Keratinocyte (primary cell): Measurements from ENCODE around the gene NRXN2. TPM values are rescaled to one million over a fixed set of nuclear protein-coding genes. Genes with fewer than 3 reads are reported as not detected.

ENCODE experiments used
- DNase-seq: peaks from one replicate; pipeline ENCODE4 v3.0.0-alpha.2; 2011; ENCODE audit warnings: low read depth, missing footprints, low spot score
- FAIRE-seq: peaks from 2 replicates; lab custom pipeline; 2011; peaks lifted over from hg19 to GRCh38; lab: Jason Lieb, UNC
- H2AFZ ChIP-seq: 2 replicates; pipeline ENCODE4 v1.6.0; 2012; ENCODE audit warnings: low read length, control low read depth, inconsistent platforms; ENCODE audit not compliant: control insufficient read depth
- H3K27ac ChIP-seq: 2 replicates; pipeline ENCODE4 v1.5.1; 2011; ENCODE audit warnings: low read length; ENCODE audit not compliant: control insufficient read depth, insufficient read depth
- H3K27me3 ChIP-seq: 3 replicates; pipeline ENCODE4 v1.6.0; 2011; ENCODE audit warnings: low read length; ENCODE audit not compliant: control insufficient read depth, insufficient read depth; ENCODE audit errors: extremely low read depth
- H3K36me3 ChIP-seq, 2 experiments: 2 replicates in 1 of 2; 3 replicates in 1 of 2; pipeline ENCODE4 v1.5.1; 2011; ENCODE audit warnings: low read length in 2 of 2, mild to moderate bottlenecking in 1 of 2; ENCODE audit not compliant: control insufficient read depth in 2 of 2, insufficient read depth in 2 of 2; ENCODE audit errors: extremely low read depth in 1 of 2
- H3K4me1 ChIP-seq: 3 replicates; pipeline ENCODE4 v1.5.1; 2011; ENCODE audit warnings: low read length; ENCODE audit not compliant: control insufficient read depth, insufficient read depth; ENCODE audit errors: extremely low read depth
- H3K4me2 ChIP-seq: 3 replicates; pipeline ENCODE4 v1.6.0; 2011; ENCODE audit warnings: low read depth, low read length; ENCODE audit not compliant: control insufficient read depth, insufficient read depth; ENCODE audit errors: extremely low read depth
- H3K4me3 ChIP-seq, 3 experiments: fragments of 200-600 bp in 1 of 3; sonication (generic) in 1 of 3; 2 replicates in 2 of 3; 3 replicates in 1 of 3; pipeline ENCODE4 v1.5.1; 2011 to 2016; ENCODE audit warnings: low read length in 3 of 3, mild to moderate bottlenecking in 3 of 3, control low read depth in 2 of 3, inconsistent platforms in 1 of 3, low read depth in 1 of 3, mixed read lengths in 1 of 3, mixed run types in 1 of 3, moderate library complexity in 1 of 3; ENCODE audit not compliant: control insufficient read depth in 2 of 3, insufficient read depth in 2 of 3; ENCODE audit errors: extremely low read depth in 1 of 3
- H3K79me2 ChIP-seq: 2 replicates; pipeline ENCODE4 v1.6.0; 2012; ENCODE audit warnings: low read length; ENCODE audit not compliant: control insufficient read depth, insufficient read depth
- H3K9ac ChIP-seq: 3 replicates; pipeline ENCODE4 v1.6.0; 2011; ENCODE audit warnings: low read length; ENCODE audit not compliant: control insufficient read depth, insufficient read depth; ENCODE audit errors: extremely low read depth
- H3K9me1 ChIP-seq: 3 replicates; pipeline ENCODE4 v1.6.0; 2011; ENCODE audit warnings: low read length; ENCODE audit not compliant: control insufficient read depth, insufficient read depth; ENCODE audit errors: extremely low read depth
- H3K9me3 ChIP-seq: 2 replicates; pipeline ENCODE4 v1.5.1; 2012; ENCODE audit warnings: low read depth, low read length; ENCODE audit not compliant: control insufficient read depth
- H4K20me1 ChIP-seq: 3 replicates; pipeline ENCODE4 v1.6.0; 2011; ENCODE audit warnings: low read length; ENCODE audit not compliant: control insufficient read depth, insufficient read depth; ENCODE audit errors: extremely low read depth
- EZH2 ChIP-seq: IDR thresholded peaks from one replicate; pipeline ENCODE4 v1.6.1; 2012; ENCODE audit warnings: inconsistent platforms, mild to moderate bottlenecking, low read length, moderate library complexity
- dilution Hi-C: fragments of 300-500 bp; cut with MboI; formaldehyde crosslinking; loops from one replicate; pipeline ENCODE4 v1.7.0; 2020; ENCODE audit warnings: low sequenced_read_pairs; ENCODE audit not compliant: extremely low pct_ligation_motif_present
- polyA plus RNA-seq, 5 experiments: library from polyadenylated mRNA; depleted of rRNA in 3 of 5; stranded (reverse) in 3 of 5; stranded (forward) in 1 of 5; unstranded in 1 of 5; fragments of >200 nt; gene quantifications; 1 replicate in 1 of 5; 2 replicates in 3 of 5; 3 replicates in 1 of 5; pipeline versions ENCODE4 v1.2.1 to v1.2.3, GENCODE V29; 2011 to 2012; ENCODE audit warnings: missing spikeins in 2 of 5, low read depth in 1 of 5, low replicate concordance in 1 of 5
- TF ChIP-seq, protein P1 (sequence below), 3 experiments: IDR thresholded peaks in 1 of 3; conservative IDR thresholded peaks in 1 of 3; optimal IDR thresholded peaks in 1 of 3; 2 replicates in 2 of 3; 3 replicates in 1 of 3; pipeline versions ENCODE3 to v1.5.1; 2011; ENCODE audit warnings: low read length in 3 of 3, mild to moderate bottlenecking in 3 of 3, moderate library complexity in 2 of 3, control low read depth in 1 of 3, inconsistent platforms in 1 of 3; ENCODE audit not compliant: insufficient read depth in 2 of 3; ENCODE audit errors: extremely low read depth in 1 of 3

NRXN2 gene
- polyA plus RNA-seq, 1 donor (not counting 4 experiments of a cell fraction or from before 2014, with no cell fraction given) = not detected

GRCh38 chr11:64764753-64765152 is 41.8 kb upstream of the NRXN2 start:
- Histone ChIP-seq H3K27ac (no peak overlapping the region), H3K36me3 (peaks cover 46 to 69% of the 10 kb centered on the region in 2 experiments), H3K9me1 (peaks cover 3% of the 10 kb centered on the region), H3K9me3 (no peaks in the 10 kb centered on the region), H4K20me1 (peaks cover 27% of the 10 kb centered on the region), H2AFZ (no peak overlapping the region), H3K4me2 (no peak overlapping the region), H3K9ac (no peak overlapping the region), H3K27me3 (no peaks in the 10 kb centered on the region), H3K4me1 (peaks cover 24% of the 10 kb centered on the region), H3K4me3 (no peak overlapping the region), H3K79me2 (peaks cover 27% of the 10 kb centered on the region)
- TF ChIP-seq, protein P1, sequence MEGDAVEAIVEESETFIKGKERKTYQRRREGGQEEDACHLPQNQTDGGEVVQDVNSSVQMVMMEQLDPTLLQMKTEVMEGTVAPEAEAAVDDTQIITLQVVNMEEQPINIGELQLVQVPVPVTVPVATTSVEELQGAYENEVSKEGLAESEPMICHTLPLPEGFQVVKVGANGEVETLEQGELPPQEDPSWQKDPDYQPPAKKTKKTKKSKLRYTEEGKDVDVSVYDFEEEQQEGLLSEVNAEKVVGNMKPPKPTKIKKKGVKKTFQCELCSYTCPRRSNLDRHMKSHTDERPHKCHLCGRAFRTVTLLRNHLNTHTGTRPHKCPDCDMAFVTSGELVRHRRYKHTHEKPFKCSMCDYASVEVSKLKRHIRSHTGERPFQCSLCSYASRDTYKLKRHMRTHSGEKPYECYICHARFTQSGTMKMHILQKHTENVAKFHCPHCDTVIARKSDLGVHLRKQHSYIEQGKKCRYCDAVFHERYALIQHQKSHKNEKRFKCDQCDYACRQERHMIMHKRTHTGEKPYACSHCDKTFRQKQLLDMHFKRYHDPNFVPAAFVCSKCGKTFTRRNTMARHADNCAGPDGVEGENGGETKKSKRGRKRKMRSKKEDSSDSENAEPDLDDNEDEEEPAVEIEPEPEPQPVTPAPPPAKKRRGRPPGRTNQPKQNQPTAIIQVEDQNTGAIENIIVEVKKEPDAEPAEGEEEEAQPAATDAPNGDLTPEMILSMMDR (optimal IDR thresholded peaks at IDR 0.05 in 1 of 3, IDR thresholded peaks at IDR 0.05 in 1 of 3, conservative IDR thresholded peaks at IDR 0.05 in 1 of 3; ENCODE audit: extremely low read depth in 1 of 3, insufficient read depth in 2 of 3, low read length in 3 of 3) = no peak
- TF ChIP-seq EZH2 = no peak
- DNase-seq = no peak
- FAIRE-seq = no peak
- dilution Hi-C loops = no loop called here

GRCh38 chr11:64764040-64764611 is 41.1 kb upstream of the NRXN2 start:
- FAIRE-seq = no peak
- no peak overlapping the region for H3K27ac ChIP-seq
- peaks cover 21% of the 10 kb centered on the region for H3K79me2 ChIP-seq
- H3K4me2 ChIP-seq = no peak overlapping the region
- no peaks in the 10 kb centered on the region for H3K27me3 ChIP-seq
- DNase-seq = no peak
- H2AFZ ChIP-seq = no peak overlapping the region
- peaks cover 23% of the 10 kb centered on the region for H4K20me1 ChIP-seq
- no peak overlapping the region for H3K9ac ChIP-seq
- TF ChIP-seq, protein P1 (optimal IDR thresholded peaks at IDR 0.05 in 1 of 3, IDR thresholded peaks at IDR 0.05 in 1 of 3, conservative IDR thresholded peaks at IDR 0.05 in 1 of 3; ENCODE audit: extremely low read depth in 1 of 3, insufficient read depth in 2 of 3, low read length in 3 of 3) = no peak
- TF ChIP-seq EZH2 = no peak
- H3K9me3 ChIP-seq = no peaks in the 10 kb centered on the region
- peaks cover 24% of the 10 kb centered on the region for H3K4me1 ChIP-seq
- H3K4me3 ChIP-seq = no peak overlapping the region
- dilution Hi-C loops = no loop called here
- H3K36me3 ChIP-seq = peaks cover 39 to 63% of the 10 kb centered on the region in 2 experiments
- peaks cover 3% of the 10 kb centered on the region for H3K9me1 ChIP-seq
